C4-2B (cell line): ENCODE results near the gene EVA1C.

ENCODE experiments used
- ZFX ChIP-seq: fragments of 450-650 bp; IDR thresholded peaks from 2 replicates; pipeline ENCODE4 v1.6.1; 2017
- TF ChIP-seq, protein P1 (sequence below): fragments of 450-650 bp; conservative IDR thresholded peaks from 2 replicates; pipeline ENCODE4 v1.5.1; 2017; ENCODE audit warnings: mild to moderate bottlenecking

DNA sequence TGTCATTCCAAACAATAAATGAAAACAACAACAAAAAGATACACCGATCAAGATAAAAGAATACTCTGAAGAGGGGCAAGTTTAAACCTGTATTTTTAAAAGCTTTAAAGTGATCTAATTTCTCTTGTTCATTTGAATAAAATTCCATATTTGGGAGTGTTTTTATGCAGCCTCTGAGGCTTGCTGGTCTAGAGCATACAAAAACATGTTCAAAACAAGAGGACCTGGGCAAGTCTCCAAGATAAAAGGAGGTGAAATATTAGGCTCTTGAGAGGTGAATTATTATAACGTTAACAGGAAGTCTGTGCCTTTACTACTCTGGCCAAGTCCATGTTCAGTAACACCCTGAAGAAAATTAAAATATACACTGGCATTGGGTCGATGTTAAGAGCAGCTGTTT, 39.8 kb upstream of the EVA1C start:
- TF ChIP-seq, protein P1, sequence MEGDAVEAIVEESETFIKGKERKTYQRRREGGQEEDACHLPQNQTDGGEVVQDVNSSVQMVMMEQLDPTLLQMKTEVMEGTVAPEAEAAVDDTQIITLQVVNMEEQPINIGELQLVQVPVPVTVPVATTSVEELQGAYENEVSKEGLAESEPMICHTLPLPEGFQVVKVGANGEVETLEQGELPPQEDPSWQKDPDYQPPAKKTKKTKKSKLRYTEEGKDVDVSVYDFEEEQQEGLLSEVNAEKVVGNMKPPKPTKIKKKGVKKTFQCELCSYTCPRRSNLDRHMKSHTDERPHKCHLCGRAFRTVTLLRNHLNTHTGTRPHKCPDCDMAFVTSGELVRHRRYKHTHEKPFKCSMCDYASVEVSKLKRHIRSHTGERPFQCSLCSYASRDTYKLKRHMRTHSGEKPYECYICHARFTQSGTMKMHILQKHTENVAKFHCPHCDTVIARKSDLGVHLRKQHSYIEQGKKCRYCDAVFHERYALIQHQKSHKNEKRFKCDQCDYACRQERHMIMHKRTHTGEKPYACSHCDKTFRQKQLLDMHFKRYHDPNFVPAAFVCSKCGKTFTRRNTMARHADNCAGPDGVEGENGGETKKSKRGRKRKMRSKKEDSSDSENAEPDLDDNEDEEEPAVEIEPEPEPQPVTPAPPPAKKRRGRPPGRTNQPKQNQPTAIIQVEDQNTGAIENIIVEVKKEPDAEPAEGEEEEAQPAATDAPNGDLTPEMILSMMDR = no peak
- no peak for TF ChIP-seq ZFX
